GM13977 (cell line): ENCODE measurements around the gene CENPP.

Source experiments
- DNase-seq: peaks from one replicate; pipeline ENCODE4 v3.0.0; 2012; ENCODE audit warnings: low spot score
- CTCF ChIP-seq: IDR thresholded peaks from 2 replicates; pipeline ENCODE4 v1.5.1; 2012; ENCODE audit warnings: mild to moderate bottlenecking, control low read depth; ENCODE audit not compliant: insufficient read depth; ENCODE audit errors: extremely low read depth, missing control alignments
- in situ Hi-C: fragments of 300-500 bp; cut with MboI; formaldehyde crosslinking; loops from one replicate; pipeline ENCODE4 v1.12.0; 2022; ENCODE audit warnings: low sequenced_read_pairs, low pct_unique_long_range_greater_than_20kb, mixed read lengths, inconsistent platforms; ENCODE audit not compliant: unreplicated experiment

Gene CENPP

GRCh38 chr9:92522983-92523970 lies 197.5 kb downstream of the CENPP start:
- no peak for DNase-seq
- no peak for TF ChIP-seq CTCF
- in situ Hi-C loops: no loop called here

- in situ Hi-C loops: no loop called here
- DNase-seq: no peak
- no peak for TF ChIP-seq CTCF
Measured at GRCh38 chr9:92524881-92525280, 199.1 kb downstream of the CENPP start.

- no peak for DNase-seq
- TF ChIP-seq CTCF: no peak
- in situ Hi-C loops: no loop called here
Measured at GRCh38 chr9:92525306-92525705, 199.6 kb downstream of the CENPP start.

GRCh38 chr9:92527291-92527828 lies 201.6 kb downstream of the CENPP start:
- in situ Hi-C loops: no loop called here
- DNase-seq: no peak
- TF ChIP-seq CTCF: no peak

GRCh38 chr9:92527832-92528521 lies 202.2 kb downstream of the CENPP start:
- TF ChIP-seq CTCF: no peak
- in situ Hi-C loops: no loop called here
- no peak for DNase-seq

- no peak for DNase-seq
- in situ Hi-C loops: no loop called here
- TF ChIP-seq CTCF: no peak
Measured at GRCh38 chr9:92528522-92528849, 202.7 kb downstream of the CENPP start.
